Esophagus muscularis mucosa (tissue), 3 donors: ENCODE results near the gene DEGS1.

Source experiments
- CTCF ChIP-seq, 3 experiments: fragments of 200-600 bp in 2 of 3; fragments of 450-650 bp in 1 of 3; sonication (generic) in 2 of 3; IDR thresholded peaks; one replicate each; pipeline ENCODE4 v1.5.1; 2017 to 2019; ENCODE audit warnings: antibody characterized with exemption in 3 of 3, mild to moderate bottlenecking in 2 of 3, moderate library complexity in 1 of 3
- POLR2A ChIP-seq: fragments of 450-650 bp; IDR thresholded peaks from one replicate; pipeline ENCODE4 v1.6.1; 2017; ENCODE audit warnings: antibody characterized with exemption, moderate library complexity, mild to moderate bottlenecking, low read depth

- TF ChIP-seq CTCF (IDR thresholded peaks at IDR 0.05) (no peak), POLR2A (no peak)
Measured at GRCh38 chr1:224213438-224214119, 30.5 kb downstream of the DEGS1 start.
